ENCODE data around the gene NF1.

DNA sequence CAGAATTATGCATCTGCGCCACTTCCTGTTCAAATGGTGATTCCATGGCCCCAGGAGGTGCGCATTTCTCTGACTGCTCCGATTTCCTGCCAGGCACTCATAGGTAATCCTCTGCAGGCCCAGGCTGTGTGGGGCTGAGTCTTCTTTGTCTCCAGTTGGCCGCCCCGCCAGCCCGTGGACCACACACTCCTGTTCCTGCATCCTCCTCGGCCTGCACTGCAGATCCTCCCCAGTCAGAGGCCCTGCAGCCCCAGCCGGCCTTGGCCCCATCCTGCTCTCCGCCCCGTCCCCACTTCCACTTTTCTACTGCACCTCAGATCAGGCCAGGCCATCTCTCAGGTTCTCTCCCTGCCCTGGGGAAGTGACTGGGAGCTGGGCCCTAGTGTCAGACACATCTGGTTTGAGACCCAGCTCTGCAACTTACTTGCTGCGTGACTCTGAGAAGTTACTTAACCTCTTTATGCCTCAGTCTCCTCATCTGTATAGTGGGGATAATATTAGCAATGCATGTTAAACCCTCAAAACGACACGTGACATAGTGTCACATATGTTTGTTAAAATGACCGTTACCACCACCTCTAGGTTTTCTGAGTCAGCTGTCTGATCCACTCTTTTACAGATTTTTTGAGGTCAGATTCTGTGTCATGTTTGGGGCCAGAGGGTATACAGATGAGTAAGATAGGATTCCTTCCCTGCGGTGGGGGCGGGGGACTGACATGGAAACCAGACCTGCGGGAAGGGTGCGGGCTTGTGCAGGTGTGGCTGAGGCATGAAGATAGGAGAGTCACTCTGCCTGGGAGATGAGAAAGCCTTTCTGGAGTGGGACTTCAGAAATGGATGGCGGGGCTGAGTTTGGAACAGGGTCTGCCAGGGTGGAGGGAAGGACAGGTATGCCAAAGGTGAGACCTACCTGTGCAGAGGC lies 309.5 kb downstream of the NF1 start:
- TF ChIP-seq, protein P1, sequence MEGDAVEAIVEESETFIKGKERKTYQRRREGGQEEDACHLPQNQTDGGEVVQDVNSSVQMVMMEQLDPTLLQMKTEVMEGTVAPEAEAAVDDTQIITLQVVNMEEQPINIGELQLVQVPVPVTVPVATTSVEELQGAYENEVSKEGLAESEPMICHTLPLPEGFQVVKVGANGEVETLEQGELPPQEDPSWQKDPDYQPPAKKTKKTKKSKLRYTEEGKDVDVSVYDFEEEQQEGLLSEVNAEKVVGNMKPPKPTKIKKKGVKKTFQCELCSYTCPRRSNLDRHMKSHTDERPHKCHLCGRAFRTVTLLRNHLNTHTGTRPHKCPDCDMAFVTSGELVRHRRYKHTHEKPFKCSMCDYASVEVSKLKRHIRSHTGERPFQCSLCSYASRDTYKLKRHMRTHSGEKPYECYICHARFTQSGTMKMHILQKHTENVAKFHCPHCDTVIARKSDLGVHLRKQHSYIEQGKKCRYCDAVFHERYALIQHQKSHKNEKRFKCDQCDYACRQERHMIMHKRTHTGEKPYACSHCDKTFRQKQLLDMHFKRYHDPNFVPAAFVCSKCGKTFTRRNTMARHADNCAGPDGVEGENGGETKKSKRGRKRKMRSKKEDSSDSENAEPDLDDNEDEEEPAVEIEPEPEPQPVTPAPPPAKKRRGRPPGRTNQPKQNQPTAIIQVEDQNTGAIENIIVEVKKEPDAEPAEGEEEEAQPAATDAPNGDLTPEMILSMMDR (IDR thresholded peaks at IDR 0.05 in 4 of 5, conservative IDR thresholded peaks at IDR 0.05 in 1 of 5): no peak
- no peak for TF ChIP-seq POLR2A (IDR thresholded peaks at IDR 0.05)
